Epithelial cell of esophagus (primary cell): ENCODE data around the gene OAT.

Source experiments
- DNase-seq: peaks from one replicate; pipeline ENCODE4 v3.0.0; 2010; ENCODE audit warnings: low read depth
- H3K4me3 ChIP-seq: 2 replicates; pipeline ENCODE4 v1.5.1; 2011; ENCODE audit warnings: mild to moderate bottlenecking, low read length, control low read depth
- CTCF ChIP-seq: IDR thresholded peaks from 2 replicates; pipeline ENCODE4 v1.5.1; 2011; ENCODE audit warnings: low read depth, mild to moderate bottlenecking, low read length, control low read depth, inconsistent platforms; ENCODE audit not compliant: insufficient read depth; ENCODE audit errors: missing control alignments

Gene OAT

GRCh38 chr10:124403548-124403947, 15.2 kb downstream of the OAT start:
- peak; percentile 87 for DNase-seq
- no peak overlapping the region for H3K4me3 ChIP-seq

GRCh38 chr10:124402273-124402672, 16.4 kb downstream of the OAT start:
- no peak for TF ChIP-seq CTCF
- no peak overlapping the region for H3K4me3 ChIP-seq
- no peak for DNase-seq

More at GRCh38 chr10:124403548-124403947, 15.2 kb downstream of the OAT start:
- peak; percentile 58 for TF ChIP-seq CTCF

GRCh38 chr10:124401633-124402032, 17.1 kb downstream of the OAT start:
- DNase-seq: no peak
- TF ChIP-seq CTCF: no peak
- H3K4me3 ChIP-seq: no peak overlapping the region

- peak; percentile 82 for DNase-seq
- no peak for TF ChIP-seq CTCF
- no peak overlapping the region for H3K4me3 ChIP-seq
Measured at GRCh38 chr10:124394583-124394982, 24.1 kb downstream of the OAT start.

- DNase-seq: no peak
- no peak overlapping the region for H3K4me3 ChIP-seq
- TF ChIP-seq CTCF: no peak
Measured at GRCh38 chr10:124392626-124393342, 25.9 kb downstream of the OAT start.

- DNase-seq: no peak
- no peak overlapping the region for H3K4me3 ChIP-seq
- TF ChIP-seq CTCF: no peak
Measured at GRCh38 chr10:124390471-124391187, 28.1 kb downstream of the OAT start.
